ENCODE results near the gene HIRIP3.
"Not testable (repeated sequence)": the region's sequence is repeated elsewhere in the genome, so short reads cannot be mapped to it uniquely, and the experiment has no call there.

Gene HIRIP3

DNA sequence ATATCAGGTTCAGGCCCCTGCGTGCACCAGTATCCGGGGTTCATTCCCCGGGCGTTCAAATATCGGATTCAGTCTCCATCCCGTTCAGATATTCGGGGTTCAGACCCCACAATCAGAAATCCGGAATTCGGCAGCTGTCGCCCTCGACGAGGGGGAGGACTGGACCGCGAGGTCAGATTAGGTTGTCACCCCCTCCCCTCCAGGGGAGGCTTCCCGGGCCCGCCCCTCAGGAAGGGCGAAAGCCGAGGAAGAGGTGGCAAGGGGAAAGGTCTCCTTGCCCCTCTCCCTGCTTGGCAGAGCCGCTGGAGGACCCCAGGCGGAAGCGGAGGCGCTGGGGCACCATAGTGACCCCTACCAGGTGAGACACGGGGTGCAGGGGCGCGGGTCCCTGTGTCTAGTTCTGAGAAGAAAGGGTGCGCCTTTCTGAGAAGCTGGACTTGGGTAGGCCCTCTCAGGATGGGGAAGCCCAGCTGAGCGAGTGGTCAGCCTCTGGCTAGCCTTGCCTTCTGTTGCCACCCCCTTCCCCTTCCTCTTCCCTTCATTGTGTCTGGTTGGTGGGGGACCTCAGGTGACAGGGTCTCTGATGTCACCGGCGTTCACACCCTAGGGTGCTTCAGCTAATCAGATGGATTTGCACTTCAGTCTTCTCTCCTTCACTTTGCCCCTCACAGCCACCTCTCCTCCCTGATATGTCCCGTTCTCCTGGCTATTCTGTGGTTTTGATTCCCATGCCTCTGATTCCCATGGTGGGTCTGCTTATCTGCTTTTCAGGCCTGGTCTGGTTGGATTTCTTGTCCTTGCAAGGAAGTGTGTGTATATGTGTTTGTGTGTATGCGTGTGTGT lies 20.9 kb downstream of the HIRIP3 start:
- no peak for TF ChIP-seq POLR2A (IDR thresholded peaks at IDR 0.05; ENCODE audit: low read length)
- no peak for TF ChIP-seq GATA1 (IDR thresholded peaks at IDR 0.05; ENCODE audit: low read depth, low read length)
- peak in 1 of 2 experiments; percentile 54 for DNase-seq

DNA sequence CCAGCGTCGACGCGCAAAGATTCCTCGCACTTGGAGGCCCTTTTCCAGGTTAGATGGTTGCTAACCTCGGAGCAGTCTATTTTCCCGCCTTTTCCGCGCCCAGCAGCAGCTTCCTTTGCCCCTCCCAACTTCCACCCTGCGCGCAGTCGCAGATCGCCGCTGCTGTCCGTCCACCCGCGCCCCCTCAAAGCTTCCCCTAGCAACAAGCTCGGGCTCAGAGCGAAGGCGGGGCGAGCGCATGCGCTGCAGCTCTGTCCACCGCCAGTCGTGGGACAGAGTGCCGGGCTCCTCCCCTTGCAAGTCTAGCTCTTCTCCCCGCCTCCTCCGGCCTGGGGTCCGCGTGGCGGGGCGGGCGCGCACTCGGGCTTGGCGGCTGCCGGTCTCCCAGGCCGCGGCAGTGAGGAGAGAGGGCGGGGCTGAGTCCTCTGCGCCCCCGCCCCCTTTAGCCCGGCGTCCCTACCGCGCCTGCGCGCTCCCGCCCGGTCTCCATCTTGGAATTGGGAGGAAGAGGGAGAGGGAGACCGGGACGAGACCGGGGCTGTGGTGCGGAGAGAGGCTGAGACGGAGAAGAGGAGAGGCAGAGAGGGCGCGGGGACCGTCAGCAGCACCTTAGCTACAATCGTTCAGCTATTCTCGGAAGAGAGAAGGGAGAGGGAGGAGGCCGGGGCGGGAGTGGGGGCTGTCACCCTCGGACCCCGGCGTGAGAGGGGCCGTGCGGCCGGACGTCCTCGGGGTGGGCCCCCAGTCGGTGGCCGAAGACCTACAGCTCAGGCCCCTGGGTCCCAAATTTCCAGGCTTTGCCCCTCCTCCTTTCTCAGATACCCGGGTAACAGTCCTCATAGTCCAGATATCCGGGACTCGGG lies 21.8 kb downstream of the HIRIP3 start, which contains the start of gene TAOK2:
TAOK2 (plus strand) TSS at position 485 of the 863 bp plus-strand sequence. CDS start 3,905 bp downstream, outside the sequence.
- DNase-seq = peak; percentile 98 to 99
- TF ChIP-seq GATA1 (IDR thresholded peaks at IDR 0.05; ENCODE audit: low read depth, low read length) (no peak), POLR2A (IDR thresholded peaks at IDR 0.05; ENCODE audit: low read length) (peak; percentile 81)

DNA sequence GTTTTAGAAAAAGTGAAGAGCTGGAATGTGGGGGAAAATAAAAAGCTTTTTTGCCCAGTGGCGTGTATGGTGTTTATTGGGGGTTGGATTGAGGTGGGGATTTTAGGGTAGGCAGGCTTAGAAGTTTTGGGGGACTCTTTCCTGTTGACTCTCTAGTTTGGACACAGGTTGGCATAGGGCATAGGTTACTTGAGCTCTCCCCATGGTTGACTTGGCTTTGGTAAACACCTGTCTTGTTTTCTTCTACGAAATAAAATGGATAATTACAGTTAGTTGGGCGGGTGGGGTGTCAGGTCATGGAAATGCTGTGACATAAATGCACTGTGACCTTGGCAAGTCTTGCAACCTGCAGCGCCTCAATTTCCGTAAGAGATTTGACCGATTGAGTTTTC lies 22.4 kb downstream of the HIRIP3 start:
- DNase-seq = no peak
- TF ChIP-seq POLR2A (IDR thresholded peaks at IDR 0.05; ENCODE audit: low read length) = no peak
- no peak for TF ChIP-seq GATA1 (IDR thresholded peaks at IDR 0.05; ENCODE audit: low read depth, low read length)

DNA sequence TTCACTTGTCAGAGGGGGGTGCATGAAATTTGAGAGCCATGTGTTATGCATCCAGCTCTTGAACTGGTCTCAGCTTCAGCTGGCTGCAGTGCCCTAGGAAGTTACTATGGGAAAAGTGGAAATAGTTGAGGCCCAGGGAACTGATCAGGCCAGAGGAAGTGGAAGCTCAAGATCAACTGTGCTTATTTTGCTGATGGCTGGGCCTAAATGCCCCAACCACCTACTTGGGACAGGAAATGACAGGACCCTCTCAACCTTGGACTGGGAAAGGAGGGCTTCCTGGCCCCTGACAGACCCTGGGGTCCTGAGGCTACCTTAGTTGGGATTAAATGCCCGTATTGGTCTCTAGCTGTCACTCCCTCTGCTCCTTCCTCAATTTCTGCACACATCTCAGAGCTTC lies 22.9 kb downstream of the HIRIP3 start:
- TF ChIP-seq POLR2A (IDR thresholded peaks at IDR 0.05; ENCODE audit: low read length) = no peak
- TF ChIP-seq GATA1 (IDR thresholded peaks at IDR 0.05; ENCODE audit: low read depth, low read length) = no peak
- no peak for DNase-seq

DNA sequence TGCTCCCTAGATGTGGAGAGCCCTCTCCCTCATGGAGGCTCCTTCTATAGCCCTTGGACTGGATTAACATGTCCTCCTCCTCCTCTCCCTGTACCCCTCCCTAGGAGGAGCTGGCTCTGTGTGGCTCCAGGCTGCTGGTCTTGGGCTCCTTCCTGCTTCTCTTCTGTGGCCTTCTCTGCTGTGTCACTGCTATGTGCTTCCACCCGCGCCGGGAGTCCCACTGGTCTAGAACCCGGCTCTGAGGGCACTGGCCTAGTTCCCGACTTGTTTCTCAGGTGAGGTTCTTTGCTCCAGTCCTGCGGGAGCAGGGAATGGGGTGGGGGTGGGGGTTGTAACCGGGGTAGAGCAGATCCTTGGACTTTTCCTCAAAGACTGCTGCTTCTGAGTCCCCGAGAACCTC lies 24.1 kb downstream of the HIRIP3 start:
- DNase-seq = no peak
- TF ChIP-seq GATA1 (IDR thresholded peaks at IDR 0.05; ENCODE audit: low read depth, low read length) = no peak
- no peak for TF ChIP-seq POLR2A (IDR thresholded peaks at IDR 0.05; ENCODE audit: low read length)

DNA sequence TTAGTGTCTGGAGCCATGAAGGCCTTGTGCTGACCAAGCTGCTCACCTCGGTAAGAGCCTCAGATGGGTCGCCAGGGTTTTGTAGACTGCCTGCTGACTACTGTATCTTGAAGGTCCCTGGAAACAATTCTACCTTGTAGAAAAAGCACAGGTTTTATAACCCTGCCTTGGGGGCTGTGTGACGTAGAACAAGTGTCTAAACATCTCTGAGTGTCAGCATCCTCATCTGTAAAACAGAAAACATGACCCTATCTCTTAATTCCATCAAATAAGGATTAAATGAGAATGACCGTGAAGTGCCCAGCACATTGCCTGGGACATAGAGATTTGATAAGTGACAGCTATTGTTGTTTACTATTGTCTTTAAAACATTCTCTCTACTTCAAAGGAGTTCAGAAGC lies 27.2 kb downstream of the HIRIP3 start:
- TF ChIP-seq GATA1 (IDR thresholded peaks at IDR 0.05; ENCODE audit: low read depth, low read length) (no peak), POLR2A (IDR thresholded peaks at IDR 0.05; ENCODE audit: low read length) (no peak)
- no peak for DNase-seq

DNA sequence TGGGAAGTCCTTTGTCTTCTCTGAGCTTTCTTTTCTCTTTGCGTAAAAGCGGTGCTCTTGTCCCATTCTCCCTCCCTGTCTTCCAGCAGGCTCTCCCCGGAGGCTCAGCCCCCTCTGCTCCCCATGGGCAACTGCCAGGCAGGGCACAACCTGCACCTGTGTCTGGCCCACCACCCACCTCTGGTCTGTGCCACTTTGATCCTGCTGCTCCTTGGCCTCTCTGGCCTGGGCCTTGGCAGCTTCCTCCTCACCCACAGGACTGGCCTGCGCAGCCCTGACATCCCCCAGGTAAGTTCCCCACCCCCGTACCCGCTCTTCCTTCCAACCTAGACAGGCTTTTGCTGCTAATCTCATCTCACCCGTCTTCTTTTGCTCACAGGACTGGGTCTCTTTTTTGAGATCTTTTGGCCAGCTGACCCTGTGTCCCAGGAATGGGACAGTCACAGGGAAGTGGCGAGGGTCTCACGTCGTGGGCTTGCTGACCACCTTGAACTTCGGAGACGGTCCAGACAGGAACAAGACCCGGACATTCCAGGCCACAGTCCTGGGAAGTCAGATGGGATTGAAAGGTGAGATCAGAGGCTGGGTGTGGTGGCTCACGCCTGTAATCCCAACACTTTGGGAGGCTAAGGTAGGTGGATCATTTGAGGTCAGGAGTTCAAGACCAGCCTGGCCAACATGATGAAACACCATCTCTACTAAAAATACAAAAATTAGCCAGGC lies 32.2 kb downstream of the HIRIP3 start:
- no peak for TF ChIP-seq POLR2A (IDR thresholded peaks at IDR 0.05; ENCODE audit: low read length)
- no peak for TF ChIP-seq GATA1 (IDR thresholded peaks at IDR 0.05; ENCODE audit: low read depth, low read length)
- no peak for DNase-seq

DNA sequence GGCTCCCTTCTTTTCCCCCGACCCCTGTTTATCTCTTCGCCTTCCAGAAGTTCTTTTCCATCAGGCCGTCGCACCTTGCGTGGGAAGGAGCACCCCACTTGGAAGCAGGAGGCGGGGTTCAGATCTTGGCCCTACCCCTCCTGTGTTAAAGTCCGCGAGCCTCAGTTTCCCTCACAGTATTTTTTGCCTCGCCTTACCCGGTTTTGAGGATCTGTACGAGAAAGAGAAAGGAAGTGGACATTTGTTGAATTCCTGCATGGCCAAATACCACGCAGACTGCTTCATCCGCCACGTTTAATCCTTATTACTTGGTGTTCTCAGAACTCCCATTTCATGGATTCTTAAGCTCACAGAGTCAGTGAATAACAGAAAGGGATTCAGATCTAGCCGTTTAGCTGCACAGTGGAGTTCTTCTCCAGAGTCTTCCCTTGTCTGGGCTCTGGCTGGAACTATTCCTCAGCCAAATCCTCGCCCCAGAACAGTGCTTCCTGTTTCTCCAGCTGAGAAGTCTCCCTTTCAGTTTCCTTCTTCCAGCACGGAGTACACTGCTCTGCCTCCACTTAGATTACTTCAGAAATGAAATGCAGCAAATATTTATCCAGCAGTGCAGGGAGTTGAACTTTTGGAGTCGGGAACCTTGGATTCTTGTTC lies 32.9 kb downstream of the HIRIP3 start:
- no peak for DNase-seq
- TF ChIP-seq POLR2A (IDR thresholded peaks at IDR 0.05; ENCODE audit: low read length) = no peak
- no peak for TF ChIP-seq GATA1 (IDR thresholded peaks at IDR 0.05; ENCODE audit: low read depth, low read length)

DNA sequence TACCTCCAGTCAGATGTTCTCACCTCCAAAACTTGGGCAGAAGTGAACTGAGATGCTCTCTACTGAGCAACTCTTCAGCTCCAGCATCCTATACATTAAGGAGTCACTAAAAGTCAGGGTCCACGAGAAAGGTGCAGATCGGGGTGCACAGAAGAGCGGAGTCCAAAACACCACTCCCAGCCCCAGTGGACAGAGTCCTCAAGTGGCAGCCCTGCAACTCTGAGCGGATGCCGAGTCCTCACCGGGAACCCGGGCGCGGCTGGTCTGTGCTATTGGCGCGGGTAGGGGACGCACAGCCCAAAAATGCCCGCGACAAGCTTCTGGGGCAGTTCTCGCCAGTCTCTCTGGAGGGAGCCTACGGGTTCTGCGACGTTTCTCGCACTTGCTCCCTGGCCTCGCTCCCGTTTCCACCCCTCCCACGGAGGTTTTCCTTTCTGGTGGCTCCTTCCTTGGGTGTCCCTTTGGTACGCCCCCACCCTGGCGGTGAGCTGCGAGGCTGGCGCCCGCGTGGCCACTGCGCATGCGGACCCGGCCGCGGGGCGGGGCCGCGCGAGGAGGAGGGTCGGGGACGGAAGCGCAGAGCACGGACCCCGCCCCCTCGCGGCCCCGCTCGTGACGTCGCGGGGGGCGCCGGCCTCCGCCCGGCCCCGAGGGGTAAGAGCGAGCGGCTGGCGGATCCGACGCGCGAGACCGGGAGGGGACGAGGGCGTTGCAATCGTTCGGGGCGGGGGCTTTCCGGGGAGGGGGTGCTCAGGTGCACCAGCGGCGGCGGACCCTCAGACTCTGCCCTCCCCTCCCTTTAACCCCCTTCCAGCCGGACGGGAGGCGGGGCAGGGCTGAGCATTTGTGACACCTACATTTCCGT lies 33.7 kb downstream of the HIRIP3 start, which contains the start of gene TMEM219:
TMEM219 (plus strand) TSS at position 601 of the 865 bp plus-strand sequence. CDS start 1,065 bp downstream, outside the sequence.
- peak; percentile 91 to 93 for DNase-seq
- no peak for TF ChIP-seq GATA1 (IDR thresholded peaks at IDR 0.05; ENCODE audit: low read depth, low read length)
- TF ChIP-seq POLR2A (IDR thresholded peaks at IDR 0.05; ENCODE audit: low read length) = peak; percentile 73

DNA sequence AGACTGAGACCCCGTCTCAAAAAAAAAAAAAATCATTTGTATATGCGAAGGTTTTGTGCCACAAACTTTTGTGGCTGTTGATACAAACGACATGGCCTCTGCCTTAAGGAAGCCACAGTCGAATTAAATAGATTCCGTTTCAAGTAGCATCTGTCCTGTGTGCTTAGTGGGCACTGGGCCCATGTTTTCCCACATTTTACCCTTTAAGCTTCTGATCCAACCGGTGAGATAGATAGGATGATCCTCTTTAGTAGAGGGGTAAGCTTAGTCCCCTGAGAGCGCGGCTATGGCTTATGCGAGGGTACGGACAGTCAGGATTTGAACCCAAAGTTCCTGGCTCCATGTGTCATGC lies 34.3 kb downstream of the HIRIP3 start:
- TF ChIP-seq GATA1 (IDR thresholded peaks at IDR 0.05; ENCODE audit: low read depth, low read length) (no peak), POLR2A (IDR thresholded peaks at IDR 0.05; ENCODE audit: low read length) (no peak)

DNA sequence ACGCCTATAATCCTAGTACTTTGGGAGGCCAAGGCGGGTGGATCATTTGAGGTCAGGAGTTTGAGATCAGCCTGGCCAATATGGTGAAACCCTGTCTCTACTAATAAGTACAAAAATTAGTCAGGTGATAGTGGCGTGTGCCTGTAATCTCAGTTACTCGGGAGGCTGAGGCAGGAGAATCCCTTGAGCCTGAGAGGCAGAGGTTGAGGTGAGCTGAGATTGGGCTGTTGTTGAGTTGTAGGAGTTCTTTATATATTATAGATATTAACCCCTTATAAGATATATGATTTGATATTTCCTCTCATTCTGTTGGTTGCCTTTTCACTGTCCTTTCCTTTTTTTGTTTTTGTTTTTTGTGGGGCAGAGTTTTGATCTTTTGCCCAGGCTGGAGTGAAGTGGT lies 35.6 kb downstream of the HIRIP3 start:
- DNase-seq = not testable (repeated sequence)

More for the DNA sequence above, 34.3 kb downstream of the HIRIP3 start:
- DNase-seq = no peak

DNA sequence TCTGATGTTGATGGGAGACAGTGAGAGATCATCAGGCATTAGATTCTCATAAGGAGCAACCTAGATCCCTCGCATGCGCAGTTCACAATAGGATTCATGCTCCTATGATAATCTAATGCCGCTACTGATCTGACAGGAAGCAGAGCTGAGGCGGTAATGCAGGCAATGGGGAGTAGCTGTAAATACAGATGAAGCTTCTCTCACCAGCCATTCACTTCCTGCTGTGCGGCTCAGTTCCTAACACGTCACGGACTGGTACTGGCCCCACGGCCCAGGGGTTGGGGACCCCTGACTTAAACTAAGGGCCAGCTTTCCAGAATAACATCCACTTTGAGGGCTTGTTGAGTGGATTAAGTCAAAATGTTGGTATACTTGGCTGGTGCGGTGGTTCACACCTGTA lies 36.1 kb downstream of the HIRIP3 start:
- no peak for DNase-seq
- TF ChIP-seq POLR2A (IDR thresholded peaks at IDR 0.05; ENCODE audit: low read length) = no peak
- TF ChIP-seq GATA1 (IDR thresholded peaks at IDR 0.05; ENCODE audit: low read depth, low read length) = no peak

Data from erythroblast (primary cell).